HG03097 (cell line): Measurements from ENCODE around the gene MYOG.

Source experiments
- ATAC-seq: cut with Tn5 transposase; IDR thresholded peaks from one replicate; pipeline ENCODE4 v1.9.1; 2021; ENCODE audit not compliant: unreplicated experiment, low FRiP score

MYOG gene

DNA sequence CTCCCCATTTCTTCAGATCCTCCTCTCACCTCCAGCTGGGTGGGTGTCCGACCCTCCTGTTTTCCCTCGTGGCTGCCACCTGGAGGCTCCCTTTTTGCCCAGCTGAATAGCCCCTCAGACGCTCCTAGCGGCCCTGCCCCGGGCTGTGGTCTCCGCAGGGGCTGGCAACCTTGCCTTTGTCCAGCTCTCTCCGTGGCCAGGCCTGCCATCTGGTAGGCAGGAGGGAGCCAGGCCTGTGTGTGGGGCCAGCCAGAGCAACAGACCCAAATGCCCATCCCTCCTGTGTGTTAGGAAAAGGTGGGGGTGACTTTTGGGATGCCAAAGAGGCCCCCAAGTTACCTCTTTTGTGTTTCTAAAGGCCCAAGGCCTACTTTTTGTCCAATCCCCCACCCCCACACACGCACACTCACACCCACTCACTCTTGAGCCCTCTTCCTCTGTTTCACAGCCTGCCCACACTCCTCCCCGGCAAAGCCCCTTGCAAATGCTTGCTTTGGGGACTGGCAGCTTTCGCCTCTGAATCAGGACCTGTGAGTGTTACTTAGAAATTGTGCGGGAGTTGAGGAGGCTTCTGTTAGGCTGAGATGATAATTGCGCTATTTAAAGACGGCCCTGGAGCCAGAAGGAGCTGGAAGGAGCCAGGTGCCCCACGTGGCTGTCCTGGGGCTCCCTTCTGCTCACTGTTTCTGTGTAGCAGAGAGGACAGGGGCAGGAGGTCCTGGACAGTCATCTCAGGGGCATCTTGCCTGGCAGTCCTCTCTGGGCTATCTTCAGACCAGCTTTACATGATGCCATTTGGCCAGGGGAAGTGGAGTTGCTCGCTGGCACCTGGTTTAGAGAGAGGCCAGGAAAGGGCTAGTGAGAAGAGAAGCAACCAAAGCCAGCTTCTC lies 50.5 kb downstream of the MYOG start:
- ATAC-seq = no peak

DNA sequence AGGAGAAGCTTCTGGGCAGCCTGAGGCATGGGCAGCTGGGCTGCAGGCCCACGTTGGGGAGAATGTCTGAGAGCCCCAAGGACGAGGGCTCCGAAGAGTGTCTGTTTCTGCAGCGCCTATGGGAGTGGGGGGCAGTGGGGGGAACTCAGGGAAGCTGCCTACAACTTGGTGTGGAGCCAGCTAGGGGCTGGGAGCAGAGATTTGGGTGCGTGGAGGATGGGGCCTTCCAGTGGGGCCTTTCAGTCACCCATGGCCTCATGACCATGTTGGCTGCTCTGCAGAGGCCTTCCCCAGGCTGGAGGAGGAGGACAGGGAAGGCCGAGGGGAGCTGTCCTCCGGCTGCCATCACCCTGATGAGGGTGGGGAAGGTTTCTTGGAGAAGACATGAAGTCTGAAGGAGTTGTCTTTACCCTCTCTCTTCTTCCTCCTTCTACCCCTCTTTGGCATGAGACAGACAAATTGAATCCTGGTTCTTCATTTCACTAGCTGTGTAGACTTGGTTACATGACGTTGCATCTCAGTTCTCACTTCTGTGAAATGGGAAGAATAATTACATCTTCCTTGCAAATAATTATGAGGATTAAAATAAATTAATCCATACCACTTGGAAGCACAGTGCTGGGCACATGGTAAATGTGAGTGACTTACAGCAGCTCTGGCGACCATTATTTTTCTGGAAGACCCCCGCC lies 51.2 kb downstream of the MYOG start:
- ATAC-seq = no peak

DNA sequence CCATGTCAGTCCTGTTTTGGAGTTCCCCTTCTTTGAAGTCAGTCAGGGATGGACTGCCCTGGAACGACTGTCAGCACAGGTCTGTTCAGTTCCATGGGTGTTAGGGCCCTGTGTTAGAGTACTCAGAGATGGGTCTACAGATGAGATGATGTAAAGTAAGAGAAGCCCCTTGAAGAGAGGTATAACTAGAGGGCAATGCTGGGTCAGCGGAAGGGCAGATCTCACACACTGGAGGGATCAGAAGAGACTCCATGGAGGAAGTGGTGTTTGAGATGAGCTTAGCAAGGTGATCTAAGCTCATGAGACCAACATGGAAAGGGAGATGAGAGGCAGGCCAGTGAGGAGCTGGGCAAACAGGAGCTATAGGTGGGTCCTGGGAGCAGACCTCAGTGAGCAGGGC lies 51.9 kb downstream of the MYOG start:
- ATAC-seq = no peak

DNA sequence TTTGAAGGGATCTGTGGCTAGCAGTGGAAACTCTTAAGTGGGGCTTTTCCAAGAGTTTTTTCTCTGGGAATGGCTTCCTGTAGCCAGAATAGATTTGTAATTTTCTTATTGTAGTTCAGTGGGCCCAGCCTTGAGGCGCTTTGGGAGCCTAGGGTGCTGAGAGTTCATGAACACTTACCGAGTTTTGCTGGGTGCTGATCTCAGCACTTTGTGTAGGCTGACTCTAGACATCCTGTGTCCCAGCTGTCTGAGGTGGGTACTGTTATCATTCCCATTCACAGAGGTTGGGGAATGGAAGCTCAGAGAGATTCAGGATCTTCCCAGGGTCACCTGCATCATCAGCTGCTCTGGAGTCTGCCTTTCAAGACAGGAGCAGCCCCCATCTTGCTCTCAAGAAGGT lies 52.5 kb downstream of the MYOG start:
- ATAC-seq = no peak
